Endometrial microvascular endothelial cells (primary cell): Measurements from ENCODE around the gene CCSER2. TPM values are rescaled to one million over a fixed set of nuclear protein-coding genes. Genes with fewer than 3 reads are reported as not detected.
"Not testable (repeated sequence)": the region's sequence is repeated elsewhere in the genome, so short reads cannot be mapped to it uniquely, and the experiment has no call there.

Experiments used
- in situ Hi-C: cut with HindIII; loops from 2 replicates; pipeline ENCODE4 v1.10.0; 2017; ENCODE audit warnings: low sequenced_read_pairs, low pct_unique_long_range_greater_than_20kb; ENCODE audit errors: inconsistent ontology term
- total RNA-seq: library from RNA; depleted of rRNA; stranded (reverse); fragments of >200 nt; gene quantifications from one replicate; pipeline ENCODE4 v1.2.3, GENCODE V29; 2015; ENCODE audit errors: inconsistent ontology term

Gene CCSER2
- total RNA-seq, 1 donor from 2014 or later, result 29.2 TPM

- in situ Hi-C loops, result no loop called here
Measured at GRCh38 chr10:84340632-84341537, 12.5 kb downstream of the CCSER2 start.

GRCh38 chr10:84341538-84341856, 13.1 kb downstream of the CCSER2 start:
- in situ Hi-C loops, result no loop called here

- in situ Hi-C loops, result no loop called here
Measured at GRCh38 chr10:84341983-84342382, 13.6 kb downstream of the CCSER2 start.

- in situ Hi-C loops, result no loop called here
Measured at GRCh38 chr10:84342584-84342983, 14.2 kb downstream of the CCSER2 start.

GRCh38 chr10:84343831-84344230, 15.4 kb downstream of the CCSER2 start:
- in situ Hi-C loops, result no loop called here

GRCh38 chr10:84344526-84344925, 16.1 kb downstream of the CCSER2 start:
- in situ Hi-C loops, result no loop called here

GRCh38 chr10:84347575-84348002, 19.2 kb downstream of the CCSER2 start:
- in situ Hi-C loops, result not testable (repeated sequence)

GRCh38 chr10:84348447-84348846, 20.1 kb downstream of the CCSER2 start:
- in situ Hi-C loops, result no loop called here

GRCh38 chr10:84348860-84349259, 20.5 kb downstream of the CCSER2 start:
- in situ Hi-C loops, result no loop called here

- in situ Hi-C loops, result no loop called here
Measured at GRCh38 chr10:84352251-84352842, 24.0 kb downstream of the CCSER2 start.

- in situ Hi-C loops, result no loop called here
Measured at GRCh38 chr10:84353052-84353803, 24.8 kb downstream of the CCSER2 start.

- in situ Hi-C loops, result no loop called here
Measured at GRCh38 chr10:84354623-84355022, 26.2 kb downstream of the CCSER2 start.

GRCh38 chr10:84355106-84355505, 26.7 kb downstream of the CCSER2 start:
- in situ Hi-C loops, result no loop called here

GRCh38 chr10:84356928-84357327, 28.5 kb downstream of the CCSER2 start:
- in situ Hi-C loops, result no loop called here

- in situ Hi-C loops, result no loop called here
Measured at GRCh38 chr10:84358743-84359142, 30.4 kb downstream of the CCSER2 start.

GRCh38 chr10:84360637-84361365, 32.4 kb downstream of the CCSER2 start:
- in situ Hi-C loops, result no loop called here

GRCh38 chr10:84365335-84365881, 37.0 kb downstream of the CCSER2 start:
- in situ Hi-C loops, result no loop called here

- in situ Hi-C loops, result no loop called here
Measured at GRCh38 chr10:84366041-84366440, 37.7 kb downstream of the CCSER2 start.

GRCh38 chr10:84367256-84367655, 38.9 kb downstream of the CCSER2 start:
- in situ Hi-C loops, result no loop called here
